T-helper 22 cell (primary cell): ENCODE data around the gene SERTAD1.

Experiments
- DNase-seq: peaks from one replicate; pipeline ENCODE4 v3.0.0-alpha.2; 2020; ENCODE audit warnings: low read depth

Gene SERTAD1

GRCh38 chr19:40378509-40378908, 47.3 kb downstream of the SERTAD1 start:
- DNase-seq, result no peak

- no peak for DNase-seq
These were observed 47.9 kb downstream of the SERTAD1 start for GRCh38 chr19:40377876-40378385.

GRCh38 chr19:40376286-40376862, 49.4 kb downstream of the SERTAD1 start:
- DNase-seq, result no peak

- no peak for DNase-seq
These were observed 51.7 kb downstream of the SERTAD1 start for GRCh38 chr19:40374084-40374483.

- DNase-seq, result no peak
These were observed 54.0 kb downstream of the SERTAD1 start for GRCh38 chr19:40371802-40372122.
